Measurements from ENCODE around the gene SVIL.

DNA sequence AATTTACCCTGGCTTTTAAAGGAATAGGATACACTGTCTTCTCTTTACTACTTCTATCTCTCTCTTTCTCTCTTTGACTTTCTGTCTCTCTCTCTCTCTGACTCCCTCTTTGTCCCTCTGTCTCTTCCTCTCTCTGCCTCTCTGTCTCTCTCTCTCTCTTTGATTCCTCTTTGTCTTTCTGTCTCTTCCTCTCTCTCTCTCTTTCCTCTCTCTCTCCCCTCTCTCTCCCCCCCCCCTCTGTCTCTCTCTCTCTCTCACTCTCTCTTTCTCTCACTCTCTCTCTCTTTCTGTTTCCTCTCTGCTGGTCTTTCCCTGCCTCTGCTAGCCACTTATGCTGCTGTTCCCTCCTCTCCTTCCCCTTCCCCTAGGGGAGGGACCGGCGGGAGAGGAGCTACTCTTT, 196.9 kb downstream of the SVIL start:
- TF ChIP-seq POLR2AphosphoS5 (IDR thresholded peaks at IDR 0.05; ENCODE audit: borderline replicate concordance, low read depth, low read length) (no peak), EZH2 (IDR thresholded peaks at IDR 0.05) (no peak)
